ENCODE measurements around the gene ABCC8.
A peak's percentile ranks its signal among the peaks of the same experiment; 100 is the strongest.

ABCC8 gene

DNA sequence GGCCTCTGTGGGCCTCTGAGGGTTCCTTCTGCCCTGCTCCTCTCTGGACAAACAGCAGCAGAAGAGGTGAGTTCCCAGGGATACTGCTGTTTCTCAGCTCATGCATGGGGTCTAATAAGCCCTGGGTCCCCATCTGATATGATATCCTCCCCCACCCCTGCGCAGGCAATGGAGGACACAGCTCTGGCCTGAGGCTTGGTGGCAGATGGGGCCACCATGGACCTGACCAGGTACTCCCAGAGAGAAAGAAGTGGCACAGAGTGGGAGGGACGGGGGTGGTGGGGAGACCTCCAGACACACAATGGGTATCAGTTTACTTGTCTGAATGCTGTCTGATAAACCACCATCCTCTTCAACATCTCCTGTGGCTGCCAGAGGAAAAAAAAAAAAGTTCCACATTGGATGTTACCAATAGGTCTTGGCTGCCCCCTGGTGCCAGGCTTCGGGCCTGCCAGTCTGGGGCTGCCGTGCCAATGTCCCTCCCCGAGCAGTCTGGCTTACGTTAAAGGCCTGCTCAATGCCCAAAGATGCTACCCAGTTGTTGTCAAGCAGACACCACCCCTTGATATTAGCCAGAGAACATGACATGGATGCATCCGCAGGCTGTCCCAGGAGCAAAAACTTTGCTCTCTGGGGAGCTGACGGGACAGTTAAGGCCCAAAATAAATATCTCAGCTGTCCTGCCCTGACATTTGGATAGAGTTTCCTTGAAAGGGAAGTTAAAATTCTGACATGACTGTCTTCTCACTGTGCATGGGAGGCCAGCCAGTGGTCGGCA lies 27.9 kb upstream of the ABCC8 start:
- peak; percentile 49 to 64 for ATAC-seq

DNA sequence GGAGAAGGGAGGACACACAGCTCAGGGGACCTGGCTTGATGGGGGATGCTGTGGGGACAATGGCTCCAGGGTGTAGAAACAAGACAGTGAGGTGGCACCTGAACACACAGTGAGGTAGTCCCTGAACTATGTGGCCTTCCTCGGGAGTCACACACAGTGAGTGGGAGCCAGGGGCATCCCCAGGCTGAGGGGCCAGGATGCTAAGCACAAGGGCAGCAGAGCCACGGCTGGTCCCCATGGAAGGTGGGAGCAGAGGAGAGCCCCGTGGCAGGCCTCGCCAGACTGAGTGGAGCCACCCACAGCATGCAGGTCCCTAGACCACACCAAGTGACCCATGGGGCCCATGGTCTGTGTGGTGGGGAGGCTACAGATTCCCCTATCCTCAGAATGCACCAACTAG lies 26.0 kb upstream of the ABCC8 start:
- ATAC-seq = no peak

DNA sequence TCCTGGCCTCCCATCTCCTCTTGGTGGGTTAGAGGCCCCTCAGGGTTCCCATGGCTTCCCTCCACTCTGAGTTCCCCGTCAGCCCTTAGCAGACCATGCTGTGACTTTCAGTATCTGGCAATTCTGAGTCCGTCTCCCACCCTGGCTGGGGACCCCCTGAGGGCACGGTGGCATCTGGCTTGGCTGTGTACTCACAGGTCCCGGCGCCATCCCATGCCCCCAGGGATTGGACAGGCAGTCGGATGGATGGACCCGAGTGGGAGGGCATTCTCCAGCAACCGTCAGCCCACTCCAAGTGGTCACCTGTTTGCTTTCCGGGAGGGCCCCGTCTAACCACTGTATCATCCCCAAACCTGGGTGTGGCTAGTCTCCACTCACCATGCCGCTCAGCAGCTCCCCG lies 24.0 kb upstream of the ABCC8 start:
- ATAC-seq = no peak

DNA sequence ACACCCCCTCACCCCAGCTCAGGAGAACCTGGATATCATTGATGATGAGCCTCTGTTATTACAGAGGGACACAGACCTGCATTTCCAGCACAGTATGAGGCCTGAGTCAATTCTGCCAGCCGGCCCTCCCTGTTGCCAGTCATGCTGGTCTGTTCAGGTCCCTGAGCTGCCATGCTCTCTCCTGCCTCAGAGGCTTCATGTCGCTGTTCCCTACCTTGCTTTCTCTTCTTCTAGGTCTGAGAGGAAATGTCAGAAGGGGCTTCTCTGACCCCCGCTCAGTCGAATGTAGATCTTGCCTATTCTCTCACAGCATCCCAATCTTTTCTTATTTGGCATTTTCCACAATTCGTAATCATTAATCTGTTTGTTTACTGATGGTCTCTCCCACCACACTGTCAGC lies 21.8 kb upstream of the ABCC8 start:
- no peak for ATAC-seq

DNA sequence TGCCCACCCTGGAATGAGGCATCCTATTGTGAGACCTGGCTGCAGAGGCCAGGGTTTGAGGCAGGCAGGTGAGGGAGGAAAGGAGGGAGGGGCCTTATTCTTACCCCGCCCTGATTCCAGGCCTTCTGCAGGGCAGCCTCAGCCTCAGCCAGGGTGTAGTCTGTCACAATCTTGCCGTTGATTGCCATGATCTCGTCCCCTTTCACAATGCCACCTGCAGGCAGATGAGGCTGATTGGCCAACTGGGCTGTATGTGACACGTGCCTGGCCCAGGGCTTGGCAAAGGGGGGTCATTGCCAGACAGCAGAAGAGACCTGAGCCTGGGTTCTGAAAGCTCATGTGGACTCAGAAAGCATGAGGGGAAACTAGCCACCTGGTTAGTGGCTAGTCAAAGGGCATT lies 21.4 kb upstream of the ABCC8 start:
- ATAC-seq = no peak

DNA sequence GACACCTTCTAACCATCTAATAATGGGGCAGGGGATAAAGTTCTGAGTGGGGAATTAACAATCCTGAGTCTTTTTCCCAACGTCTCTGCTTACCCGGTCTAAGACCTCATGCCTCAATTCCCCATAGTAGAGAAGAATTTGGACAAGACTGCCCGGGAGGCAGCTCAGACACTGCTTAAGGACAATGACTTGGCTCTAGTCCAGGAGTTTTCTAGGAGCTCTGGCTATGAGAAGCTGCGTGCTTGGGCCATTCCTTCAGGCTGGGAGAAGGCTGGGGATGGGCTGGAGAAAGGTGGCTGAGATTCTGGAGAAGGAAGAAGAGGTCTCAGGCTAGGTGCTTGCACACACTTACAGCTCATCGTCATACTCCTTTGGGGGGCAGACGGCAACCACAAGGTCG lies 19.8 kb upstream of the ABCC8 start:
- ATAC-seq = no peak

DNA sequence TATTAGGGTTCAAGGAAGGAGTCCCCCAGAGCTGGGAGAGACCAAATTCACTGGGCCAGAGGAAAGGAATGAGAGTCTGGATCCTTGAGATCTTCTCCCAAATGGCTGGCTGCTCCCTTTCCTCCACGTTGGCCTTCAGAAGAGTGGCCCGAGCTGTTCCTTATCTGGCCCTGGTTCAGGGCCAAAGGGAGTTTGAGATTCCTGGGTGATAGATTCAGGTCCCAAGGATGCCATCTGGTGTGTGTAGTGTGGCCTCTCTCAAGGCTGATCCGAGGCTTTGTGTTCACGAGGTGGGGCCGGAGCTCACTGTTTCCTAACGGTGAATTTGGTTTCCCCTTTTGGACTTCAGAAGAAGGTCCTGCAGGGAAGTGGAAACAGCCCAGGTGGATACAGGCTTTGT lies 17.4 kb upstream of the ABCC8 start:
- ATAC-seq = no peak

DNA sequence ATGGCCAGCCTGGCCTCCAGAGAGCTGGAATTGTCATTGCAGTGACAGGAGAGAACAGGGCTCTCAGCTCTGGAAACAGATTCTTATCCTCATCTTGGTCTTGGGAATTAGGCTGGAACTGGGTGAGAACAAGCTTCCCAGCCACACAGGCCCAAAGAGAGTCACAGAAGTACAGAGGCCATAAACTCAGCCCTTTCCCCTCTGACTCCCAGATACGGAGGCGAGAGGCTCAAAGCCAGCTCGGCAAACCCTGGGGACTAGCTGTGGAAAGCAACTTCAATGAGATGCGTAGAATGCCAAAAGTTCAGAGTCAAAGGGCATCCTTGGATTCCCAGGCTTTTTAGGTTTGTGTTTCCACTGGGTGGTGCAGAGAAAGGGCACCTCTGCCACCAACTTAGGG lies 14.3 kb upstream of the ABCC8 start:
- no peak for ATAC-seq

DNA sequence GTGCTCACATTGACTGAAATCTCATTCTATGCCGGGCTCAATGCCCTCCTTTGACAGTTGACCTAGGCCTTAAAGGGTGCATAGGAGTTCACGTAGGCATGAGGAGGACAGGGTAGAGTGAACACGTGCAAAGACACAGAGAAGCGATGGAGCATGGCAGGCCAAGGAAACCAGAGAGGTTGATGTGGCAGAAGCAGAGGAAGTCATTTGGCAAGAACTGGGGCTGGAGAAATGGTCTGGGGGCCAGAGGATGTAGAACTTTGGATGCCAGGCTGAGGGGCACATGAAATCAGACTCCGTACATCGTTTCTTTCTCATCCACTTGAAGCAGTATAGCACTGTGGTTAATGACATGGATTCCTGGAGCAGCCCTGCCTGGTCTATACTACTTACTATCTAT lies 13.6 kb upstream of the ABCC8 start:
- no peak for ATAC-seq

DNA sequence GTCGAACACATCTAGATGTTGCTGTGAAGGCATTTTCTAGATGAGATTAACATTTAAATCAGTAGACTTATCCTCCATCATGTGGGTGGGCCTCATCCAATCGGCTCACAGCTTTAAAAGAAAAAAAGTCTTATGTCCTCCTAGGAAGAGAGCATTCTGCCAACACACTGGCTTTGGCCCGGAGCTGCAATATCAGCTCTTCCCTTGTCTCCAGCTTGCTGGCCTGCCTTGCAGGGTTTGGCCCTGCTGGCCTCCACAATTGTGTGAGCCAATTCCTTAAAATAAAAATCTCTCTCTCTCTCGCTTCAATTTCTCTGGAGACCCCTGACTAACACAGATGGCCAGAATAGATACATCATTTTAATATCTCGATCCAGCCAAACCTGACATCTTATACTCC lies 13.1 kb upstream of the ABCC8 start:
- ATAC-seq = no peak

DNA sequence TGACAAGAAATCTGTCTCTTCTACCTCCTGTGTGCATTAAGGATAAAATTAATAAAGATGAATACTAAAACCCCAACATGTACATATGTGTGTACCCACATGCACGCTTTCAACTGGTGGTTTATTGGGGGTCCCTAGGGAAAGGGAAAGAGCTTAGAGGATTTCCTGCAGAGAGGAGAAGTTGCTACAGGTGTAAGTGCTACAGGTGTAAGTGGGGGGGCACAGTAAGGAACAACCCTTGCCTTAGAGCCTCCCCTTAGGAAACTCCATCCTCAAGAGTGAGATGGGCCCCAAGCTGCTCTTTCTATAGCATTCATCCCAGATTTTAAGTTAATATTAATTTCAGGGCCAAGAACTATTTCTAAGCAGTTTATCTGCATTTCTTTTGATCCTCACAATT lies 11.9 kb upstream of the ABCC8 start:
- no peak for ATAC-seq

DNA sequence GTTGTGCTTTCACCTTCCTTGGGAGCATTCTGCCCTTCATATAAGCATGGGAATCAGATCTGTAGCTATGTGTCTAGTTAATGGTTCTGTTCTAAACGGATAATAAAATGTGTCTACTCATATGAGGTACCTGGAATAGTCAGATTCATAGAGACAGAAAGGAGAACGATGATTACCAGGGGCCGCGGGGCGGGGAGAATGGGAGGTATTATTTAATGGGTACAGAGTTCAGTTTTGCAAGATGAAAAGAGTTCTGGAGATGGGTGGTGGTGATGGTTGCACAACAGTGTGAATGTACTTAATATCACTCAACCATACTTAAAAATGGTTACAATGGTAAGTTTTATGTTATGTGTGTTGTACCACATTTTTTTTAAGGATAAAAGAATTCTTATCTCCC lies 10.0 kb upstream of the ABCC8 start:
- ATAC-seq = no peak

DNA sequence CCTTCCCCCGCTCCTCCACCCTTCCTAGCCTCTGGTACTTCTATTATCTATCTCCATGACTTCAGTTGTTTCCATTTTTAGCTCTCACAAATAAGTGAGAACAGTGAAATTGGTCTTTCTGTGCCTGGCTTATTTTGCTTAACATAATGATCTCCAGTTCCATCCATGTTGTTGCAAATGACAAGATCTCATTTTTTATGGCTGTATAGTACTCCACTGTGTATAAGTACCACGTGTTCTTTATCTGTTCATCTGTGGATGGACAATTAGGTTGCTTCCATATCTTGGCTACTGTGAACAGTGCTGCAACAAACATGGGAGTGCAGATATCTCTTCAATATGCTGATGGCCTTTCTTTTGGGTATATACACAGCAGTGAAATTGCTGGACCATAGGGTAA lies 6.9 kb upstream of the ABCC8 start:
- no peak for ATAC-seq

DNA sequence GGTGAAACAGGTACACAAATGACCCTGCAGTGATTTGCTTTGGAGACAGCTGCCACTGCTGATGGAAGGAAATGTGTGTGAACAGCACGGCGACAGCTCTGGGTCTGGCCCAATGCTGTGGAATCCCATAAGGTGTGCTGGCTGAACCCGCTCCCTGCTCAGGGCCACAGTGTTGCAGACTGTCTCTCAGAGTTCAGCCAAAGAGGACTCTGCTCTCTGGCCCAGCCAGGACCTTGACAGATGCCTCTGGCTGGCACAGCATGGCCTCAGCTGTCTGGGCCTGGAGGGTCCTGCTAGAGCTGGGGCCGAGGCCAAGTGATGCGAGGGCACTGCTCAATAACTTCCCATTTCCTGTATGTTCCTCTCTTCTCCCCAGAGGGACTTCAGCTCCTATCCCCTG lies 5.3 kb upstream of the ABCC8 start:
- no peak for ATAC-seq

DNA sequence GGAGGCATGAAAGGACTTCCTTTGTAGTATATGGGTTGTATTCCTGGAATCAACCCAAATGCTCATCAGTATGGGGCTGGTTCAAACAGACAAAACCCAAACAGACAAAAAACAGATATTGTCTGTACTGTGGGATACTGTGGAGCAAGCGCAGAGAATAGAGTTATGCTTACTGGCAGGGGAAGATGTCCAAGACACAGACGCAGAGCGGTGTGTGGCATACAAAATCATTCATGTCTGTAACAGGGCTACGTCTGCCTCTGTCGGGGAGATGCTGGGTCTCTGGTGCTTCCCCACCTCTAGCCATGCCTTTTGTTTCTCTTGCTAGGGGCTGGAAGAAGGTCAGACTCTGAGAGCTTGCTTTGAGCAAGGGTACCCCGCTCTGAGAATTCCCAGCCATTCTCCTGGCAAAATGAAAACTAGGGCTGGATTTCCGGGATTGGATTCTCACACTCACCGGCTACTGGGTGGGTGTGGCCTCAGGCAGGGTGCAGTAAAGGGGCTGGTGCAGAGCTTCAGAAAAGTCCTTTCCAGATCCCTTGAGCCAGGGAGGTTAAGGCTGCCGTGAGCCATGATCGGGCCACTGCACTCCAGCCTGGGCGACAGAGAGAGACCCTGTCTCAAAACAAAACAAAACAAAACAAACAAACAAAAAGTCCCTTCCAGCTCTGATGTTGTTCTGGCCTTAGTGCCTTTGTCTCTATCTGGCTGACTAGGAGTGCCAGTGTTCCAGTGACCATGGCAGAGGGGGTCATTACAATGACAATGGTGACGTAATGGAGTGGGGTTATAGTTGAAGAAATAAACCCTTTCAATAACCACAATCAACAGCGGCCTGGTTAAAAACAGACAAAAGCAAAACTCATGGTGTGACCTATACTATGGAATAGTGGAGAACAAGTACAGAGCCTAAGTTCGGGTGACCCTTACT lies 2.9 kb upstream of the ABCC8 start:
- ATAC-seq = no peak

DNA sequence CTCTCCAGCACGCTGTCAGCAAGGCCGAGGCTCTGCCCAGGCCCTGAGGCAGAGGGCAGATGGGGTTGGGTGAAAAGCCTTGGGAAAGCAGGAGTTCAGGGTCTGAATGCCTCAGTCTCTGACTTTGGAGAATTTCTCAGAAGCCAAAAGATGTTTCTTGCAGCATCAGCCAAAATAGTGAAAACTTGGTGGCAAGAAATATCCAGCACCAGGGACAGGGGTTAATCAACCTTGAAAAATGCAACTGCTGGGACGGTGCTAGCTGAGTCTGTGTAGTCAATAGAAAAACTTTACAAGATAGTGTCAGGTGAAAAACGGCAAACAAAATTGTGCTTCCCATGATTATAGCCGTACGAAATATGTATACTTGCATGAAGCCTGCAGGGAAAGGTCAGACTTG lies 1.4 kb upstream of the ABCC8 start:
- ATAC-seq = no peak

DNA sequence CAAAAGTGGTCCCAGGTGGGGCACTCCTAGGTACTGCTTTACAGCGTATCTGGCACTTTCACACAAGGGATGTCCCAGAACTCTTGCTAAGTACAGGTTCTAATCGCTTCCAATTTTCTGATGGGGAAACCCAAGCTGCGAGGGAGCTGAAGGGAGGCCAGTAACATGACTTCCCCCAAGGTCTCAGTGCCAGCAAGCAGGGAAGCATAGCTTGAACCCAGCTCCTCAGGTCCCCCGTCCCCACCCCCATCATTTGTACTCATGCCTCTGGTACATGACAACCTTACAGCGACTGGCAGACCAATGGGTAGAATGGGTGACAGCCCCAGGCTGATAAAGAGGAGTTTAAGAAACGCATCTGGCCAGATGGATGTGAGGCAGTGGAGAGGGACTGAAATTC lies 716 bp upstream of the ABCC8 start:
- ATAC-seq = no peak

DNA sequence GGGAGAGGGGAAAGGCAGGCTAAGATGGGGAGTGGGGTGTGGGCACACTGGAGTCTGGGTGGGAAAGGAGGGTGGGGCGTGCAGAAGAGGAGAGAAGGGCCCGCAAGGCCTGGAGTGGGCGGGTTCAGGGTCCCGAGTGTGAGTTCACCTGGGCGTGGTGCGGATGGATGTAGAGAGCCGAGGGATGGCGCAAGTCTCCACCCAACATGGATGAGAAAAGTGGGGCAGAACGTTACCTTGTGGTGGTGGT lies 364 bp upstream of the ABCC8 start:
- no peak for ATAC-seq

DNA sequence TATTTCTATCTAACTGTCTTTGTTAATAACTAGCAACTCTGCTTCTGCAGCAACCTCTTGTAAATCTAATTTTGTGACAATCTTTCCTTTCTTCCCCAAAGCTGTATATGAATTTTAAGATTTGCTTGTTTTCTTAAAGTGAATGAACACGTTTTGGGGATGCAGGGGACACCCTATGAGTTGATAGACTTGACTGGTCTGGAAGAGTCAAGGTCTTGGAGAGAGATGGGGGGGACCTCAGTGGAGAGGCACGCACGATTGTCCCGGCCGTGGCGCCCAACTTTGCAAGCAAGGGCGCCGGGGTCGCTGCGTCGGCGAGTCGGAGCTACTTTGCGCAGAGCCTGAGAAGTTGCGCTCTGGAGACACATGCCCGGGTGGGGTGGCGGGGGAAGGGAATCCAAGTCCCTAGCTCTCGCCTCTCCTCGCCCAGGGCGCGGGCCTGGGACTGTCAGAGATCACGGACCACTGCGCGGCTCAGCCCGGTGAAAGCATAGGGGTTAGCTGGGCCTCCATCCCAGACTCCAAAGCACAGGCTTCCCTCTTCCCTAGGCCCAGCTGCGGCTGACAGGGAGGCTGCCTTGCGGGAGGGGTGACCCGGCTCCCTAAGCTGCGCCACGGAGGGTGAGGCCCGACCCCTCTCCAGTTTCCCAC lies 854 bp downstream of the ABCC8 start:
- ATAC-seq = no peak

DNA sequence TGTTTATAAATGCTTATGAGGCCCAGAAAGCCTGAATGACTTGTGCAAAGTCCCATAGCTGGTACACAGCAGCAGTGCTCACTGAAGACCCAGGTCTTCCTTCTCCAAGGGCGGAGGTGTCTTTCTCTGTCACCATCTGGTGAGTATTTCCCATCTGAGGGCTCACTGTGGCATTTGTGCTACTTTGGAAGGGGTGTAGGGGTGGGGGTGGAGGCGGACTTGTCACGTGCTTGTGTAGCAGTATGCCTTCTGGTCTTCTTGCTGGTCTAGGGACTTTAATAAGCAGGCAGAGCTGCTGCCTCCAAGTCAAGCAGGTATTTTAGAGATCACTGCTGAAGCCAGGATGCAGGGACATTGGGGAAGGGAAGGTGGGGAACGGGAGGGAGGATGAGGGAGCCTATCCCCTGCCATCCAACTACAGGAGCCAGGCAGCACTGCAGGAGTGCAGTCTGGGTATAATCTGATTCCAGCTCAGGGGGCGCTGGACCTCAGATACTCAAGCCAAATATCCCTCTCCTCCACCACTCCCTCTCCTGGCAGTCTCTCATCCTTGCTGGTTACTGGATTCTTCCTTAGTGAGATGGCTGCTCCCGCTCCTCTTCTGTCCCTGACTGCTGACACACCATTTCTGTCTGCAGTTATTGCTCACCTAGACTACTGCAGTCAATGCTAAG lies 3.4 kb downstream of the ABCC8 start:
- no peak for ATAC-seq

DNA sequence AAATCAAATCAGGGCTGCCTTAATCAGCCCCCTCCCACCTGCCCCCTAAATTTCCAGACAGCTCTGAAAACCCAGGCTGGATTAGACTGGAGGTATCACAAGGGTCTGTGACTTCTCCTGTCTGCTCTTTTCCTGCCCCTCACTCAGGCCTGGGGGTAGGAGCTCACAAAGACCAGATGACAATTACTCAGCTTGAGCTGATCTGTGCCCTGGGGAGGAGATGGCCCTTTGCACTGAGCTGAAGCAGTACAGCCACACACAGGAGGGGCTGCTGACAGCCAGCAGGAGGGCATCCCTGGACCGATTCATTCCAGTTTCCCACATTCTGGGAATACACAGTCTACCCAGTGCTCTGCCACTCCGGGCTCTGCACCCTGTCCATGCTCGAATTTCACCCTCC lies 4.2 kb downstream of the ABCC8 start:
- ATAC-seq = no peak

DNA sequence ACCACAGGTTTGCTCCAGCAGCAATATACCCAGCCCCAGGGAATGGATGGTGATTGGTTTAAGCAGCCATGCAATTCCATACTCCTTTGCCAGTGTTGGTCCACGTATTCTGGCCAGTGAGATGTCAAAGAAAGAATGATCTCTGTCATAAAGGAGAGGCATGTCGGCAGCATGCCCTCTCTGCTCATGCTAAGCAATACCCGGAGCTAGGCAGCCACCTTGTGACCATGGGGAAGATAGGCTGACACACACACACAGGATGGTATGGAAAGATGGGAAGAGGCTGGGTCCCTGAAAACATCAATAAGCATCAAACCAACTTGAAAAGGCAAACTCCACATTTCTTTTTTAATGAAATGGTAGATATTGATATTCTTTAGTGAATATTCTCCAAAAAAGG lies 5.1 kb downstream of the ABCC8 start:
- no peak for ATAC-seq

DNA sequence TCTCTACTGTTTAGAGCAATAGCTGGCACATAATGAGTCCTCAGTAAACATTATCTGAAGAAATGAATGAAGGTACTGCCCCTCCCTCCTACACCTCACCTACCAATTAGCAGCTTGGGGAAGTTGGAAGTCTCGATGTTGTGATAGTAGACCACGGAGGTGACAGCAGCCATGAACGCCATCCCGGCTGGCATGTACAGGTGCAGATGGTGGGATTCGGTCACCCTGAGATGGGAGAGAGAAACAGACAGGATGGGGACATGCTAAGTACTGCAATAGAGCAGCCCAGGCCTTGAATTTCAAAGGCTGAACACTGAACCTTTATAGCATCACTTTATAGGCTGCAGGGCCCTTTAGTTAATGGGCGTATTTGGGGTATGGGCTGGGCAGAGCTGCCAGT lies 6.6 kb downstream of the ABCC8 start:
- no peak for ATAC-seq

DNA sequence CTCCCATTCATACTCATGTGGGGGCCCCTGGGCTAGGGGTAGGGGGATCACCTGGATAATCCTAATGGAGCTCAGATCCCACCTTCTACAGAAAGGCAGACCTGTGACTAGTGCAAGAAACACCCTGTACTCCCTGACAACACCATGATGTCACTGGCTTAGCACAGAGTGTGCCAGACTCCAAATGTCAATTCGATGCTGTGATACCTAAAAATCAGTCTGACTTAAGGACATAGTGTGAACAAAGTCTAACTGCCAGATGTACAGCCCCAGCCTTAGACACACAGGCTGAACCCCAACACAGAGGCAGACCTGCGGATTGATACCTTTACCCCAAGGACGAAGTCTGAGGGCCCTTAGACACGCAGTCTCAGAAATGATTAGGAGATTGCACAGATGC lies 8.5 kb downstream of the ABCC8 start:
- ATAC-seq = no peak
